ENCODE measurements around the gene SLC6A20. TPM values are rescaled to one million over a fixed set of nuclear protein-coding genes. Genes with fewer than 3 reads are reported as not detected.
A peak's percentile ranks its signal among the peaks of the same experiment; 100 is the strongest.

Gene SLC6A20
- total RNA-seq, 1 donor from 2014 or later: 22.7 TPM

DNA sequence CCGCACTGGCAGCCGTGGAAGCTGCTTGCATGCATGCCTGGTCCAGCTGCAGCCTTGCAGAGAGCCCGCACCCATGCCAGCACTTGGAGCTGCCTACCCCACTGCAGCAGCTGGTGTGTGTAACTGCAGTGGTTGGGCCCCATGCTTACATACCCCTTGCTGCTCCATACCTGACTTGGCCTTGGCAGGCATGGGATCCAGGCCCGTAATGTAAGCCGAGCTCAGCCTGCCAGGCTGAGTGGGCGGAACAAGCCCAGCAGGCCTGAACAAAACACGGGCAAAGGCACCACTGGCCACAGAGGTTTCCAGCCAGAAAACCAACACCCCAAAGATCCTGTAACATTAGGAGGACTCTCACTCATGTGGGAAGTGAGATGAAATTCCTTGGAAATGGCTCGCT, 48.3 kb downstream of the SLC6A20 start:
- Histone ChIP-seq H3K4me1 (no peaks in the 10 kb centered on the region), H3K27ac (no peak overlapping the region), H3K27me3 (no peaks in the 10 kb centered on the region), H3K4me3 (no peak overlapping the region), H3K9me3 (no peaks in the 10 kb centered on the region), H3K36me3 (peaks cover 33% of the 10 kb centered on the region)
- TF ChIP-seq, protein P1, sequence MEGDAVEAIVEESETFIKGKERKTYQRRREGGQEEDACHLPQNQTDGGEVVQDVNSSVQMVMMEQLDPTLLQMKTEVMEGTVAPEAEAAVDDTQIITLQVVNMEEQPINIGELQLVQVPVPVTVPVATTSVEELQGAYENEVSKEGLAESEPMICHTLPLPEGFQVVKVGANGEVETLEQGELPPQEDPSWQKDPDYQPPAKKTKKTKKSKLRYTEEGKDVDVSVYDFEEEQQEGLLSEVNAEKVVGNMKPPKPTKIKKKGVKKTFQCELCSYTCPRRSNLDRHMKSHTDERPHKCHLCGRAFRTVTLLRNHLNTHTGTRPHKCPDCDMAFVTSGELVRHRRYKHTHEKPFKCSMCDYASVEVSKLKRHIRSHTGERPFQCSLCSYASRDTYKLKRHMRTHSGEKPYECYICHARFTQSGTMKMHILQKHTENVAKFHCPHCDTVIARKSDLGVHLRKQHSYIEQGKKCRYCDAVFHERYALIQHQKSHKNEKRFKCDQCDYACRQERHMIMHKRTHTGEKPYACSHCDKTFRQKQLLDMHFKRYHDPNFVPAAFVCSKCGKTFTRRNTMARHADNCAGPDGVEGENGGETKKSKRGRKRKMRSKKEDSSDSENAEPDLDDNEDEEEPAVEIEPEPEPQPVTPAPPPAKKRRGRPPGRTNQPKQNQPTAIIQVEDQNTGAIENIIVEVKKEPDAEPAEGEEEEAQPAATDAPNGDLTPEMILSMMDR (IDR thresholded peaks at IDR 0.05): no peak
- peak; percentile 19 for ATAC-seq
- no peak for DNase-seq
- intact Hi-C loops (cut with DNase I): no loop called here

DNA sequence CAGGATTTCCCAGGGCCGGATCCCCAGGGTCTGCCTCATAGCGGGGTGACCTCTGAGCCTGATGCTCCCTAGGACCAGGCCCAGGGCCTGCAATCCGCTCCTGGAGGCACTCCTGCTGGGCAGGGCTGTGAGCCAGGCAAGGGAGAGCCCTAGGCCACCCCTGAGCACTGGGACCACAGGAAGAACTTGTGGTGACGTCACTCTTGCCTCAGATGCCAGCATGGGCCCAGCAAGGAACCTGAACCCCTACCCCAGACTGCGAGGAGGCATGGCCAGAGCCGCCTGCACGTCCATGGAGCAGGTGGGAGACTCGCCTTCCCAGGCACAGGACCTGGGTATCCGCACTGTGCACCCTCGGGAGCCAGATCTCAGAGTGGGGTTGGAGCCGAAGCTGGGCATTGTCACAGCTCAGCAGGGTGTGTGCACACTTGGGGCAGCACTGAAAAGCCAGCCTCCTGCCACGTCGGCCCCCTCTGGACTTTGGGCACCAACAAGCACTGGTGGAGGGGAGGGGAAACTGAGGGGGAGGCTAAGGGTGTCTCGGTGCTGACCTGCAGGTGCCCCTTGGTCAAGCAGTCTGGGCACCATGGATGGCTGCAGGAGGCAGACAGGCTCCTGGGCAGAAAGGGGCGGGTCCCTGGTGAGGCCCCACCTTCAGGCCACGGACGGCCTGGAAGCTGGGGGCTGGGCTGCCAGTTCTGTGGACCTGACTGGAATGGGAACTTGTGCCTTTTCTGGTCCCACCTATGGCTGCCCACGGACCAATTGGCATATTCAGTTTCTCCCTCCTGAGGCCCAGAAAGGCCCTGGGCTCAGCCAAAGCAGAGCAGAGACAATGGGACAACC, 49.3 kb downstream of the SLC6A20 start:
- Histone ChIP-seq H3K9me3 (no peaks in the 10 kb centered on the region), H3K4me1 (no peaks in the 10 kb centered on the region), H3K36me3 (peaks cover 43% of the 10 kb centered on the region), H3K27me3 (no peaks in the 10 kb centered on the region), H3K4me3 (no peak overlapping the region), H3K27ac (no peak overlapping the region)
- ATAC-seq (peak; percentile 48), DNase-seq (no peak)
- intact Hi-C loops (cut with DNase I): no loop called here
- TF ChIP-seq, protein P1 (IDR thresholded peaks at IDR 0.05): no peak

DNA sequence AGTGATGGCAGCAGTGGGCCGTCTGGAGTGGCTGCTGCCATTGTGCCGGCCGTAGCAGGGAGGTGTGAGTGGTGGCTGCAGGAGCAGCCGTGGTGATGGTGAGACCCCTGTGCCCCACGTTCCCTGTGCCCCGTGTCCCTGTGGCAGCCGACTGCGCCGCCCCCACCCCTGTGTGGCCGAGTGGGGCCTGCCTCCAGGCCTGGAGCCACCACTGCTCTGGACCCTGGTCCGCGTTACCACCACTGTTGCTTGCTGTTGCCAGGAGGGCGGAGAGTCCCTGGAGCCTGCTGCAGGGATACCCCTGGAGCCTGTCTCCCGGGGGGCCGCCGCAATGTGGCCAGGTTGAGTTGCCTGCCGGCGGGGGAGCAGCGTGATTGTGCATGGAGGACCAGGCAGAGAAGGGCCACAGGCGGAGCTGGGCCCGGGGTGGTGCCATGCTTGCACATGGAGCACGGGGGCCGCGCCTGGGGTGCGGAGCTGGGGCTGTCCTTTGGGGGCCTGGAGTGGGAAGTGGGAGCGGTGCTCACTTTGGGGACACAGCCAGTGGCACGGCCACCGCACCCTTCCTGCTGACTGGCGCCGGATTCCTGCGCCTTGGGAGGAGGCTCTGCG, 50.1 kb downstream of the SLC6A20 start:
- no peaks in the 10 kb centered on the region for H3K27me3 ChIP-seq
- ATAC-seq (peak; percentile 49), DNase-seq (no peak)
- H3K4me1 ChIP-seq: no peaks in the 10 kb centered on the region
- H3K9me3 ChIP-seq: no peaks in the 10 kb centered on the region
- no peak overlapping the region for H3K27ac ChIP-seq
- intact Hi-C loops (cut with DNase I): no loop called here
- peaks cover 50% of the 10 kb centered on the region for H3K36me3 ChIP-seq
- TF ChIP-seq, protein P1 (IDR thresholded peaks at IDR 0.05): no peak
- H3K4me3 ChIP-seq: no peak overlapping the region

DNA sequence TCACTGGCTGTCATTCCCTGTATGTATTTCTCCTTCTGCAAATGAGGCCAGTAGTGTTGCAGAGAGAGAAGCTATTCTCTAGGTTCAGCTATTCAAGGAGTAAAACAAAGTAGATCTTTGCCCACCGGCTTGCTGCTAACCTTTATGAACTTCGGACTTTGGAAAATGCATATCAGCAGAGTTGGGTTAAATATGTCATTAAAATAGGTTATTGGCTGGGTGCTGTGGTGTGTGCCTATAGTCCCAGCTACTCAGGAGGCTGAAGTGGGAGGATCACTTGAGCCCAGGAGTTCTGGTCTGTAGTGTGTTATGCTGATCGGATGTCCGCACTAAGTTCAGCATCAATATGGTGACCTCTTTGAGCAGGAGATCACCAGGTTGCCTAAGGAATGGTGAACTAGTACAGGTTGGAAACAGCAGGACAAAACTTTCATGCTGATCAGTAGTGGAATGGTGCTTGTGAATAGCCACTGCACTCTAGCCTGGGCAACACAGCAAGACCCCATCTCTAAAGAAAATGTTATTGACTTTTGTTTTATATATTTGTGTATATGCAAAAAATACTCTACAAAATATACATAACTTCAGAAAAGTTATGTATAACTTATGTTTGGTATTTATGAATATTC, 53.8 kb downstream of the SLC6A20 start:
- Histone ChIP-seq H3K4me3 (no peak overlapping the region), H3K9me3 (no peaks in the 10 kb centered on the region), H3K4me1 (no peaks in the 10 kb centered on the region), H3K36me3 (peaks cover 82% of the 10 kb centered on the region), H3K27ac (no peak overlapping the region), H3K27me3 (no peaks in the 10 kb centered on the region)
- no peak for ATAC-seq
- intact Hi-C loops (cut with DNase I): no loop called here
- DNase-seq: no peak
- TF ChIP-seq, protein P1 (IDR thresholded peaks at IDR 0.05): no peak

DNA sequence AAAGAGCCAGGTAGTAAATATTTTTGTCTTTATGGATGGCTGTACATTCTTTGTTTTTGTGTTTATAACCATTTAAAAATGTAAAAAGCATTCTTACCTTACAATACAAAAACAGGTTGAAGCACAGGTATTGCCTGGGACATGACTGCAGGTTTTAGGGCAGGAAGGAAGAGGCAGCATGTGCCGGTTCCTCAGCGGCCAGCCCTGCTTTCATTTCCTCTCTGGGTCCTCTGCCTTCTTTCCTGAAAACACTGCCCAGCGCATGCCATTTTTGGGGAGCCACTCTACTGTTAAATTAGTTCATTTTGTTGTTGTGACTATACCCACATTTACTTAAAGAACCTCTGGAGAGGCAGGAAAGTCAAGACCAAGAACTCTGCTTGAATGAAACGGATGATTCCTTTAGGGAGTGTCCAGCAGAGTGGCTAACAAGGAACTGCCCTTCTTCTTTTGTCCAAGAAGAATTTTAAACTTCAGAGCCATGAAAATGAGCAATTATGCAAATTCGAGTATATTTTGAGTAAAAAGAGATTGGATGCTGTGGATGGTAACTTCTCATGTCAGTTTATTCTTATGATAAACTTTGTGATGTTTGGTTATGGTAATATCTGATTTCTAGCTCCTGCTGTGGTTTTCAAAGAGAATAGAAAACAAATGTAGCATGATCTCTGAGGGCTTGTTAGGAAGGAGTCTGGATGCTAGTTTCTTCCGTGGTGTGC, 54.4 kb downstream of the SLC6A20 start:
- DNase-seq: no peak
- no peaks in the 10 kb centered on the region for H3K27me3 ChIP-seq
- TF ChIP-seq, protein P1 (IDR thresholded peaks at IDR 0.05): no peak
- intact Hi-C loops (cut with DNase I): no loop called here
- no peaks in the 10 kb centered on the region for H3K4me1 ChIP-seq
- H3K4me3 ChIP-seq: no peak overlapping the region
- peak; percentile 37 for ATAC-seq
- H3K9me3 ChIP-seq: no peaks in the 10 kb centered on the region
- H3K27ac ChIP-seq: no peak overlapping the region
- peaks cover 88% of the 10 kb centered on the region for H3K36me3 ChIP-seq

Data from upper lobe of right lung (tissue), 1 donor.